ENCODE measurements around the gene TNFRSF1A.

The TNFRSF1A gene

DNA sequence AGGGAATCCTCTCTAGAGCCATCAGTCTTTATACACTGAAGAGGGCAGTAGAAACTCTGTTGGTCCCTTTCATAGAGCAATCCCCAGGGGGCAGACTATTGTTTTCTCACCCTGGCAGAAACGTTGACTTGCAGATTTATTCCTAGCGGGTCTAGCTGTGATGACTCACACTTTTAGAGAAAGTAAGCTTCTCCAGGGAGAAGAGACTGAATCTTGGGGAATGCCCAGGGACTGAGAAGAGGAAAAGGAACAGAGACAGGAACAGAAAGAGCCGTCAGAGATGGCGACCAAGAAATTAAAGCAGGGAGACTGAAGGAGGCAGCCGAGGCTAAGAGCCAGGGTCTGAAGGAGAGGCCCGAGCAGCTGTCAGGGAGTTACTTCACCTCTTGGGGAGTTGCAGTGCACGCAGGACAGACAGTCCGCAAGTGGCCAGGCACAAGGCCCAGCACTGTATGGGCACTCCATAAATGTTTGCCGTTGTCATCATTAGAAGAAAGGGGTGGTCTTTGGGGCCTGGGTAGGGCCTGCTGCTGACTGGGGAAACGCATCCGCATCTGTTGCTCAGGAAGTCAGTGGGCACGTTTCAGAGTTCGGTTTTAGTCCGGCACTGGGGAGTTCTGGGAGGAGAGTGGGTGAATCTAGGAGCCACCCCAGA, 18.4 kb downstream of the TNFRSF1A start:
- DNase-seq: peak; percentile 44

DNA sequence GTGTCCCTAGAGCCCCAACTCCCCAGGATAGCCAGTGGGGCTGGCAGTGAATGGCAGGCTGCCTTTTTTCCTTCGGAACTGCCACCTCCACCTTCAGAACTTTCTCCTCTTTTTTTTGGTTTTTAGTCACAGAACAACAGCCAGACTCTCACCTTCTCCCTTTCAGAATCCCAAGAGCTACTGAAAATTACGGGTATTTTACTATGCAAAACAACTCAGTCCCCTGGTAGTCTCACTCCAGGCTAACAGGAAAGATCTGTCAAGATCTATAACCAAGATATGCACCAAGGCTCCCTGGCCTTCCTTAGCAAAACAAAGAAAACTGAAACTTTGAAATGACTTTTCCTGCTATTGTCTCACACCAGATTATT, 18.9 kb downstream of the TNFRSF1A start:
- no peak for DNase-seq

DNA sequence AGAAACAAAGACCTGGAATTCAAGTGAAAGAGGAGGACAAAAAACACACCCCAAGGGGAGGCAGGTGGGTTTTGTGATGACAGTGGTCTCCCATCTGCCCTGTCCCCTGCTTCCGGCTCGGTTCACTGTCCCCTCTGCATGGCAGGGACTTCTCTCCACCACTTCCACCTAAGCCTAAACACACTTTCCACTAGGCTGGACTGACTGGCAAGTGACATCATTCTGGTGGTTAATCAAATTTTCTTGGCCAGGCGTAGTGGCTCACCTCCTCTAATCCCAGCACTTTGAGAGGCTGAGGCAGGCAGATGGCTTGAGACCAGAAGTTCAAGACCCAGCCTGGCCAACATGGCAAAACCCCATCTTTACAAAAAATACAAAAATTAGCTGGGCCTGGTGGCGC, 19.5 kb downstream of the TNFRSF1A start:
- DNase-seq: no peak

DNA sequence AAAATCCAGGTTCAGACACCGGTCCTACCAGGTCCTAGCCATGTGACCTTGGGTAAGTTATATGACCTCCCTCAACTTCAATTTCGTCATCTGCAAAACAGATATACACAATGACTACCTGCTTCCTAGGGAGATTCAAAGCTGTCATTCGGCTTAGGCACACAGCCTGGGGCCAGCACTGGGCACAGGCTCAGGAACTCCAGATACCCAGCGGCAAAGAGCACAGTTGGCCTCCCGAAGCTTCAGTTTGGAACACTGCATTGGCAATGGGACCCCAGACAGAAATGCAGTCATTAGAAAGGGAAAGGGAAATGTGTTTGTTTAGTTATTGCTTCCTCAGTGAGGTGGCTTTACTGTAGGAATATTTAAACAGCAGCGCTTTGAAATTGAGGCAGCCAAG, 20.0 kb downstream of the TNFRSF1A start:
- DNase-seq: no peak

DNA sequence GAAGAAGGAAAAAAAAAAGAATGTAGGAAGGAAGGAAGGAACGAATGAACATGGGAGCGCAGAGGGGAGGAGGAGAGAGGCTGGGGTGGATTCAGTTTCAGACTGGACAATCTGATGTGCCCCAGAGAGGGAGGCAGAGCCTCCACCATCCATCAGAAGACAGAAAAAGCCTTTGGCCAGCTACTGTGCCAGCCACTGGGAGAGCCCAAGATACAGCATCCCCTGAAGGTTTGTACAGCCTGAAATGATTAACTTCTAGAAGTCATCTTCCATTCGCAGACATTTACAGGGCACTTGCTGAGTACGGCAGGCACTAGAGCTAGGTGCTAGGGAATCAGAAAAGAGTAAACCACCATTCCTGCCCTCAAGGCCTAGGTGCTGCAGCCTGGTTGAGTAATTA, 22.4 kb downstream of the TNFRSF1A start:
- no peak for DNase-seq

DNA sequence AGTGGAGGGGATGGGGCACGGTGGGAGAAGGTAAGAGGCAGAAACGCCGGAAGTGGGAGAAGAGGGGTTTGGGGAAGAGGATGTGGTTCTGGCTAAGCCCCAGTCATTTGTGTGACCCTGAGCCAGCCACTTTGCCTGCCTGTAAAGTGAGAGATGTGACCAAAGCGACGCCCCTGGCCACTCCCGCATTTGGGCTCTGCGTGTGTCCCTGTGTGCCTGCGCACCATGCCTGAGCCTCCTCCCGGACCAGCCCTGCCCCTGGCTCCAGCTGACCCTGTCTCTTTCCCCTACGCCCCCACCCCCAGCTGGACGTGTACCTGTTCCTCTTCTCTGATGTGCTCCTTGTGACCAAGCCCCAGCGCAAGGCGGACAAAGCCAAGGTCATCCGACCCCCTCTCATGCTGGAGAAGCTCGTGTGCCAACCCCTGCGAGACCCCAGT, 23.4 kb downstream of the TNFRSF1A start:
- no peak for DNase-seq

DNA sequence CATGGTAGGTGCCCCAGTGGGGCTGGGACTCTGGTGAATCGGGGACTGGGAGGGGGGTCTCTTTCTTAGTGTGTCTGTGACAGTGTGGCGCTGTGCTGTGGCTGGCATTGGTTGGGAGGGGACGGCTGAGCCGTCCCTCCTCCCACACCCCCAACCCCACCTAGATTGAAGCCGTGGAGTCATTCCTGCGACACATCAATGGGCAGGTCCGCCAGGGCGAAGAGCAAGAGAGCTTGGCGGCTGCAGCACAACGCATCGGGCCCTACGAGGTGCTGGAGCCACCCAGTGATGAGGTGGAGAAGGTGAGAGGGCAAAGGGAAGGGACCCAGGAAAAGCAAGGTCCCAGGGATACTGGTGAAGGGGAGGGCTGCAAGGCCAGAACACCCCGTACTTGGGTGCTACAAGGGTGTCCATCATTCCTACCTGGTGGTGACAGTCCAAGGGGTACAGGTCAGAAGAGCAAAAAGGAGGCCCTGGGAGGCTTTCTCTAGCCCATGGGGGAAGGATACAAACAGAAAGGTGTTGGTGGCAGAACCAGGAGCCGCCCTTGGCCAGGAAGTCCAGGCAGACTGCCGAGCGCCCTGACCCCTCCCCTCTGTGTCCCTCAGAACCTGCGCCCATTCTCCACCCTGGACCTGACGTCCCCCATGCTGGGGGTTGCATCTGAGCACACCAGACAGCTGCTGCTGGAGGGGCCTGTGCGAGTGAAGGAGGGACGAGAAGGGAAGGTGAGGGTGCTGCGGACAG, 24.0 kb downstream of the TNFRSF1A start:
- DNase-seq: no peak

DNA sequence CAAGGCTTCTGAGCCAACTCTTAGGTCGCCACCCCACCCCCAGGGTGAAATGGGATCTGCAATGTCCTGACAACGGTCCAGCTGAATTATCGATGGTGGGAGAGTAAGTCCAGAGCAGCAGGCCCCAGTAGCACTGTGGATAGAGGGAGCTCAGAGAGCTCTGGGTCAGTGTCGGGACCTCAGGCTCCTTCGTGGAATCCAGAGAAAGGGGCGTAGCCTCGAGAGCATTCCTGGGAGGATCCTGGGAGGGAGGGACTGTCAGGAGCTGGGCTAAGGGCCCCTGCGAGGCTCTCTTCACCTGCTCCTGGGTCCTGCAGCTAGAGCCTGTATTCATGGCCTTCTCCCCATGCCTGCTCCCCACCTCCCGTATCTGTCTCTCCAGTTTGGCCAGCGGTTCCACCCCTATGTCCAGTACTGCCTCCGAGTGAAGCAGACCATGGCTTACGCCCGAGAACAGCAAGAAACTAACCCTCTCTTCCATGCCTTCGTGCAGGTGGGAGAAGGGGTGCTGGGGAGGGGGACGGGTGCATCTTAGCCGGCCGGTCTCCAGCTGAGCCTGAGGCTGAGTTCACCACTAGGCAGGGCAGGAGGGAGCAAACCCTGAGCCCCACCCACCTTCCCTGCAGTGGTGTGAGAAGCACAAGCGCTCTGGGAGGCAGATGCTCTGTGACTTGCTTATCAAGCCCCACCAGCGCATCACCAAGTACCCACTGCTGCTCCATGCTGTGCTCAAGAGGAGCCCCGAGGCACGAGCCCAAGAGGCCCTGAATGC, 24.8 kb downstream of the TNFRSF1A start:
- no peak for DNase-seq

DNA sequence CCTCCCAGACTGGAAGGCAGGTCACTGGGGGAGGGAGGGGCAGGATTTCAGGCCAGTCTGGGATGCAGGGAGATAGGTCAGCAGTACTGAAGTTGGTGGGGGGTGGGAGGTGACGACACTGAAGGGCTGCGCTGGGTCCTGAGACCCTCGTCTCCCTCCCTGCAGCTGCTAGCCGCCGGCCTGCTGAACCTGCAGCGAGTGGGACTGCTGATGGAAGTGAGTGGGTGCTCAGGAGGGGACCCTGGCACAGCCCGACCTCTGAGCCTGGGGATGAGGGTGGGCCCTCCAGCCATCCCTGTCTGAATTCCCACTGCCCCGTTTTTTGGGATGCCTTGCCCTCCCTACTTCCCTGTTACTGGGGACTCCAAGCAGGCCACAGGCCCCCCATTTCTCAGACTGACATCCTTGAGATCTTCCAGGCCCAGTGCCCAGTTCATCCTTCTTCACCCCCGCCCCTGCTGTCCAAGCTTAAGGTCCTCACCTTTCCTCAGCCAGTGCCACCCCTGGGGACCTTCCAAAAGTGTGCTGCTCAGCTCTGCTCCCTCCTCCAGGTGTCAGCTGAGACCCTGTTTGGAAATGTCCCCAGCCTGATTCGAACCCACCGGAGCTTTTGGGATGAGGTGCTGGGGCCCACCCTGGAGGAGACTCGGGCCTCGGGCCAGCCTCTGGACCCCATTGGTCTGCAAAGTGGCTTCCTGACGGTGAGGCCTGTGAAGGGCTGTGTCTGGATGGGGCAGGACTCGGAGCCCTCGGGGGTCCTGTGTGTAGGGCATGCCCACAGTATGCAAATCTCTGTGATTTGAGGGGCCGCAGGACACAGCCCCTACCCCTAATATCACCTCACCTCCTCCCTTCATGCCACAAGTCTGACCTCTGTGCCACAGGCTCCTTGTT, 25.9 kb downstream of the TNFRSF1A start:
- no peak for DNase-seq

DNA sequence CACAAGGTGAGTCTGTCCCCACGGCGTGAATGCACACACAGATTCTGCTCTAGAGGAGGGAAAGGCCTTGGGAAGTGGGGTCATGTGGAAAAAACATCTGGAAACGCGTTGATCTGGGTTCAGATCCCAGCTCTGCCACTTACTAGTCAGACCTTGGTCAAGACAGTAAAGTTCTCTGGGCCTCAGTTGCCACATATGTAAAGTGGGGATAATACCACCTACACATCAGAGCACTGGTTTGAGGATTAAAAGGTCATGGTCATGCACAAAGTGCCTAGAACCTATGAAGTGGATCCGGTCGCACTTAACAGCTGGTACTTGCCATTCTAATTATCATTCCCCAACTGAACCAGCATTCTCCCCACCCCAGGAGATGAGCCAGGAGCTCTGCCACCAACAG, 26.7 kb downstream of the TNFRSF1A start:
- no peak for DNase-seq

DNA sequence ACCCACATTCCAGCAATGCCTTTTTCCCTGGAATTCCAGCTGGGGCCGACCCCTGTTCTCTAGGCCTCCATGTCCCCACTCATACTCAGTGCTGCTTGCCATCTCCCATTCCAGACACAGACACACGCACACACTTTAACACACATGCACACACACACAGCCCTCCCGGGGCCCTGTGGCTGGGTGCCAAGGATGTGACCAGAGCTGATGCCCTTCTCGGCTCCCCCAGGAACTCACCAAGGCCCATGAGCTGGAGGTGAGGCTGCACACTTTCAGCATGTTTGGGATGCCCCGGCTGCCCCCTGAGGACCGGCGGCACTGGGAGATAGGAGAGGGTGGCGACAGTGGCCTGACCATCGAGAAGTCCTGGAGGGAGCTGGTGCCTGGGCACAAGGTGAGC, 27.1 kb downstream of the TNFRSF1A start:
- no peak for DNase-seq

DNA sequence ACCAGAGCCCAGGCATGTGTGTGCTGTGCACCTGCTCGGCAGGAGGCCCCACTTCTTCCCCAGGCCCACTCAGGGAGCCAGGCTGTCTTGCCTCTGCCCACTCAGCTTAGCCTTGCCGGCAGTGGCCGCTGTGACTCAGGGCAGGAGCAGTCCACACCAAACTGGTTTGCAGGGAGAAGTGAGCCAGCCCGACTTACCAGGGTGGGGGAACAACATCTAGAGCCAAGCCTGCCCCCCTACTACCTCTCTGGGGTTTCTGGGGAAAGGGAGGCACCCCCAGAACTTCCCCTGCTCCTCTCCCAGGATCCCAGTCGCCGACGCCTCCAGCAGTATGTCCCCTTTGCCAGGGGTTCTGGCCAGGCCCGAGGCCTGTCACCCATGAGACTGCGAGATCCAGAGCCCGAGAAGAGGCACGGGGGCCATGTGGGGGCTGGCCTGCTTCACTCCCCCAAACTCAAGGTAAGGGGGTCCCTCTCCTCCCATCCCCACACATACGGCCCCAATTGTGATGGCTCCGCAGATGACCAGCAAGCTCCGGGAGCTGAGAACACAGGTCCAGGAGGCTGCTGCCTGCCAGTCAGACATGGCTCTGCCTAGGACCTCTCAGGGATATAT, 28.4 kb downstream of the TNFRSF1A start:
- DNase-seq: no peak

DNA sequence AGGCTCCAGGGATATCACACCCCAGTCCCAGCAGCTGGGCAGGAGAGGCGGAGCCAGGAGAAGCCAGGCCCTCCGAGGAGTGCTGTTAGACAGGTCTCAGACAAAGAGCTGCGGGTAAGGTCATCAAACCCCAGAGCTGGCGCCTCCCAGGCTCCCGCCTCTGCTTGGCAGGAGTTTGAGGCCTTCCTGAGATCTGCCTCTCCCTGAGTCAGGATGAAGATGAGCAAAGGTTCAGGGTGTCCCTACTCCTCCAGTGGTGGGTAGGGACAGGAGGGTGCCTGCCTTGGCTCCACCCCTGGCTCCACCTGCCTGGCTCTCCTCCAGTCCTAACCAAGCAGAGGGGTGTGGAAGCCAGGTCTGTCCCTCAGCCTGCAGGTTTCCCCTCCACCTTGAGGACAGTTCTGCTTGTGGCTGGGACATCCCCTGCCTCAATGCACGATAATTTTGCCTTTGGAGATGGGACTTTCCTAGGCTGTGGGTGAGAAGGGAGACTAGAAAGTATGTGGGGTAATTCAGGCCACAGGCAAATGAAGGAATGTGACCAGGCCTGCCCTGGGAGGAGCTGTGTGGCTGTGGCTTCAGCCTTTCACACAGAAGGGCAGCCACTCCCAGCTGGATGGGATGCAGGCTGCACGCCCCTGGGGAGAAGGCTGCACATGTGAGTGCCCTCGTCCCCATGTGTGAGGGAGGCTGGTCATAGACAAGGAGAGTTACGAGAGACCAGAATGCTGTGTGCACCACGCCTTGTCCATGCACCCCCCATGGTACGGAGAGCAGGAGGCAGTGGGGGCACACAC, 29.1 kb downstream of the TNFRSF1A start:
- DNase-seq: no peak

DNA sequence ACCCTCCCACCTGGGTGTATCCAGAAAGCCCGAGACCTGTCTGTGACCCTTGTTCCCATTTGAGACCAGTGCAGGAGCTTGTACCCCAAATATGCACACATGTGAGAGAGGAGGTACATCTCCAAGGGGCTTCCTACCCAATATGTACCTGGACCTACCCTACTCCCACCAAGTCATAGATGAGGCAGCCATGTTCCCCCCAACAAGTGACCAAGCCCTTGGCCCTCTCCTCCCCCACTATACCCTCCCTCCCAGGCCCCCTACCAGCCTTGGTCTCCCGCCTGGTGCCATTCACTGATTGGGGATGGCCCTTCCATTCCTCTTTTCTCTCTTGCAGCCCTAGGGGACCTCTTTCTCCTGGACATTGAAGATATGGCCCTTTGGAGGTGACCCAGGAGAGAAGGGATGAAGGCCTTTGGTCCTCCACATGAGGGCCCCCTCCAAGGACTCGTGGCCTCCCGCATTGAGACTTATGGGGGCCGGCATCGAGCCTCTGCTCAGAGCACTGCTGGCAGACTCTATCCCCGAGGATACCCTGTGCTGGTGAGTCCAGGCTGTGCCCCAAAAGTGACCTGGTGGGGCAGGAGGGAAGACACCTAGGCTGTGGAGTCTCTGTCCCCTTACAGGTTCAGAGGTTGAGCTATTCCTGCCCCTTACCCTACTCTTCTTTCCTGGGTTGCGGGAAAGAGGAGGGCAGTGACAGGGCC, 29.9 kb downstream of the TNFRSF1A start:
- no peak for DNase-seq

DNA sequence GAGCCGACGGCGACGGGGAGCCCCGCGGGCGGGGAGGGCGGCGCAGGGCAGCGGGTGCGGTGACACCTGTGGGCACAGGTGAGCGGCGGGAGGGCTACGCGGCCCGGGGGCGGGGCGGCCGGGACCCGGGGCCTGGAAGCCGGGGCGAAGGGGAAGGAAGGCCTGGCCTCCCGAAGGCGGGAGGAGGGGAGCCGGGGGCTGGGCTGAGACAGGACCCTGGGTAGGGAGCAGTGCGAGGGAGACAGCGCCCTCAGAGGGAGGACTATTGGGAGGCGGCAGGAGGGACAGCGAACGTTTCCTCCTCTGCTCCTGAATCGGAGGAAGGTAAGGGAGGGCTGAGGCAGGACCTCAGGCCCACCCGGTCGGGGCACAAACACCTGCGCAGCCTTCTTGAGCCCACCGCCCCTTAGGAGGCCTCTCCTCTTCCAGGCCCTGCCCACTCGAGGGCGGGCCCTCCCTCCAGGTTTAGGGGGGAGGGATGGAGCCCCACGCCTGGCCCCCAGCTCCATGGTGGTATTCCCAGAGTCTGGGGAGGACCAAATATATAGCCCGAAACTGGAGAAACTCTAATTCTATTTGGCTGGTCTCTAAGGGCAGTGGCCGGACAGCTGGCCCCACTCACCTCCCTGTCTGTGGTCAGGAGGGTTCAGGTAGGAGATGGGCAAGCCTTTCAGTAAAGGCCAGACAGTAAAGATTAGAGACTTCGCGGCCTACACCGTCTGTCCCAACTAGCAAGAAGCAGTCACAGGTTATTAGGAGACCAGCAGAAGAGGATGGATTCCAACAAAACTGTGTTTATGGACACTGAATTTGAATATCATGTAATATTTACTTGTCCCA, 30.9 kb downstream of the TNFRSF1A start:
- no peak for DNase-seq

DNA sequence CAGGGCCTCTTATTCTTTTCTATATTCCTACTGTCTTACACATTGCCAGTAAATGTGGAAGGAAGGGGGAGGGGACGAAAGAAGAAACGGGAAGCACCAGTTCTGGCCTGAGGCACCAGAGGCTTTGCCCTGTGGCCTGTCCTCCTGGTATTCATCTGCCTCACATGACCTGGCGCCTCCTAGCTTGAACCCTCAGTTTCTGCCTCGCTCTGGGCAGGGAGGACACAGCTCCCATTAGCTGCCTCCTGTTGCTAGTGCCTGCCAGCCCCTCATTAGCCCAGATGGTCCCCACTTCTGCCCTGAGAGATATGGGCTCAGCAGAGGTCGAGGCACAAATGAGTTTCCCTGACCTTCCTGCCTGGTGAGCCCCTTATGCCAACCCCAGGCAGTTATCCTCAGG, 34.3 kb downstream of the TNFRSF1A start:
- no peak for DNase-seq

DNA sequence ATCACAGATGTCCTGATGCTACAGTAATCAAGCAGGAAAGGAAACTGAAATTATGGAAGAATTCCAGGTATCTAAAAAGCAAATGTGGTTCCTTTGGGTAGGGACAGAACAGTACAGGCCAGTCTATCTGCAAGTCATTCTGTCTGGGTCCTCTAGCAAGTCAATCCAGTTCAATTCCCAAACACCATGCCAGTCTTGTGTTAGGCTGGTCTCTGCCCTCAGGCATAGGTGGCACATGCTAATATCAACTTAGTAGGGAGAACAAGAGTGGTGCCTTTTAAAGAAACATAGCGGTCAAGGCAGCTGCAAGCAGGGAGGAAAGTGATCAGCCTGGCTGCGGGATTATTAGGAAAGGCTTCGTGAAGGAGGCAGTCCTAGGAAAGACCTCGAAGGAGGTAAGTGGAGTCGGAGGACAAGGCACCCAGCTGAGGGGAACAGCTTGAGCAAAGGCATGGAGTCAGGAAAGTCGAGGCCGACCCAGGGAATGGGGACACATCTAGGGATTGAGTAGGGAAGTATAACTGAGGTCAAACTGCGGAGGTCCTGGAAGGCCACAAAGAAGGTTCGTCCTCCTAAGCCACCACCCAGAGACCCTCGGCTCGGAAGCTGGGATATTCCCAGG, 35.2 kb downstream of the TNFRSF1A start:
- no peak for DNase-seq

DNA sequence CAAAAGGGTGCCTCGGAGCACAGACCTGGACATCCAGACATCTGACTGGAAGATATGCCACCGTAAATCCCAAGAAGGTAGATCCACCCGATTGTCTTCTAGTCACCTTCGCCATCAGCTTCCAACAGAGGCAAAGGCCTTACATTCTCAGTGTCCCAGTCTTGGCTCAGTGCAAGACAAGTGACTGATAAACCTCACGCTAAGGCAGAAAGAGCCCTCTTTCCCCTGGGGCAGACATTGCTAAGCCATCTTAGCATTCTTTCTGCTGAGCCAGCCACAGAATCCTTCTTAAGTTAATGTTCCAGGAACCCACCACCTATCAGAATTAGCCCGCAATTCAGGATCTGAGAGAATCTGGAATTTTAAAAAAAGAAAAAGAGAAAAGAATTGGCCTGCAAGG, 35.7 kb downstream of the TNFRSF1A start:
- no peak for DNase-seq

DNA sequence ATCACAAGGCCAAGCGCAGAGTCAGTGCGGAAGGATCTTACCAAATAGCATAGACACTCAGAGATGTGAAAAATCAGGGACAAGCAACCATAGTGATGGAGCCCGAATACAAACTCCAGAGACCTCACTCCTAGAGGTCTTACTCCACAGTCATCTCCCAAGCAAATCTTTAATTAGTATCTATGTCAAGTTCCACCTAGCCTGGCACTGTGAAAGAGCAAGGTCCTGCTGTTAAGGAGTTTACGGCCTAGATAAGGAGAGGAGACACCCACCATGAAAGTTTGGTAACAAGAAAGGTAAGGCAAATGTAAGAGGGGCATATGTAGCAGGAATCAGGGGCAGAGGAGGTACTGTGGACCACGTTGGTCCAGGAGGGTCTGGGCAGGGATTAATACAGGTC, 38.8 kb downstream of the TNFRSF1A start:
- no peak for DNase-seq
